GM23338 (cell line): Measurements from ENCODE around the gene SLC17A5. TPM values are rescaled to one million over a fixed set of nuclear protein-coding genes. Genes with fewer than 3 reads are reported as not detected.

Experiments
- ATAC-seq: fragments of 200-7000 bp; cut with Tn5 transposase; 3 replicates; pipeline ENCODE4 v1.9.1; 2020
- DNase-seq: peaks from one replicate; pipeline ENCODE4 v3.0.0-alpha.2; 2015; ENCODE audit warnings: low spot score
- H2AFZ ChIP-seq: fragments of 200-600 bp; sonication (generic); 2 replicates; pipeline ENCODE4 v1.8.0; 2016; ENCODE audit warnings: antibody characterized with exemption, mild to moderate bottlenecking, moderate library complexity
- H3F3A ChIP-seq: fragments of 200-600 bp; sonication (generic); replicated peaks from 2 replicates; pipeline ENCODE4 v1.8.0; 2017; ENCODE audit warnings: antibody characterized with exemption, mixed run types, low read depth
- H3K27ac ChIP-seq: fragments of 200-600 bp; sonication (generic); 2 replicates; pipeline ENCODE4 v1.6.1; 2016; ENCODE audit warnings: low read depth
- H3K27me3 ChIP-seq: fragments of 200-600 bp; sonication (generic); 2 replicates; pipeline ENCODE4 v1.8.0; 2016; ENCODE audit warnings: mild to moderate bottlenecking, mixed run types, moderate library complexity; ENCODE audit not compliant: insufficient read depth
- H3K36me3 ChIP-seq: fragments of 200-600 bp; sonication (generic); 2 replicates; pipeline ENCODE4 v1.8.0; 2016; ENCODE audit warnings: mild to moderate bottlenecking; ENCODE audit not compliant: insufficient read depth
- H3K4me1 ChIP-seq: fragments of 200-600 bp; sonication (generic); 2 replicates; pipeline ENCODE4 v1.8.0; 2016; ENCODE audit warnings: mild to moderate bottlenecking, moderate library complexity; ENCODE audit not compliant: insufficient read depth
- H3K4me2 ChIP-seq: fragments of 200-600 bp; sonication (generic); 2 replicates; pipeline ENCODE4 v1.7.1; 2017; ENCODE audit warnings: mixed run types
- H3K4me3 ChIP-seq: fragments of 200-600 bp; sonication (generic); 2 replicates; pipeline ENCODE4 v1.6.1; 2016; ENCODE audit warnings: mixed run types
- H3K79me2 ChIP-seq: fragments of 200-600 bp; sonication (generic); replicated peaks from 2 replicates; pipeline ENCODE4 v1.8.0; 2017; ENCODE audit warnings: mild to moderate bottlenecking; ENCODE audit not compliant: insufficient read depth
- H3K9me2 ChIP-seq: fragments of 200-600 bp; sonication (generic); 2 replicates; pipeline ENCODE4 v1.8.0; 2017; ENCODE audit not compliant: insufficient read depth
- H4K20me1 ChIP-seq: fragments of 200-600 bp; sonication (generic); replicated peaks from 2 replicates; pipeline ENCODE4 v1.8.0; 2017; ENCODE audit warnings: mild to moderate bottlenecking; ENCODE audit not compliant: insufficient read depth
- H3K27ac Mint-ChIP-seq: 2 replicates; pipeline ENCODE4 v1.8.0; 2020; ENCODE audit warnings: inconsistent platforms, mild to moderate bottlenecking, moderate library complexity, mixed read lengths
- H3K27me3 Mint-ChIP-seq: 3 replicates; pipeline ENCODE4 v1.8.0; 2022; ENCODE audit warnings: low read depth, mild to moderate bottlenecking, moderate library complexity, mixed read lengths, inconsistent platforms; ENCODE audit not compliant: insufficient read depth, poor library complexity
- H3K36me3 Mint-ChIP-seq: 3 replicates; pipeline ENCODE4 v1.8.0; 2021; ENCODE audit warnings: low read depth, mild to moderate bottlenecking, inconsistent platforms, moderate library complexity, mixed read lengths
- H3K4me1 Mint-ChIP-seq: 3 replicates; pipeline ENCODE4 v1.8.0; 2020; ENCODE audit warnings: mild to moderate bottlenecking, inconsistent platforms, mixed read lengths
- H3K4me3 Mint-ChIP-seq: 3 replicates; pipeline ENCODE4 v1.8.0; 2021; ENCODE audit warnings: moderate library complexity, mild to moderate bottlenecking, inconsistent platforms, mixed read lengths
- H3K9me3 Mint-ChIP-seq: 3 replicates; pipeline ENCODE4 v1.8.0; 2020; ENCODE audit warnings: moderate library complexity, mild to moderate bottlenecking, inconsistent platforms, mixed read lengths
- CREB1 ChIP-seq: fragments of 250-450 bp; sonication (Bioruptor Pico); IDR thresholded peaks from 2 replicates; pipeline ENCODE4 v1.5.0; 2020; ENCODE audit warnings: low read depth, mild to moderate bottlenecking, moderate library complexity
- CTCF ChIP-seq, 2 experiments: fragments of 200-600 bp in 1 of 2; sonication (generic) in 1 of 2; conservative IDR thresholded peaks; 2 replicates each; pipeline versions ENCODE4 v1.5.1 to v1.6.1; 2016 to 2017; ENCODE audit warnings: antibody characterized with exemption in 2 of 2, low read depth in 2 of 2, mild to moderate bottlenecking in 2 of 2, moderate library complexity in 1 of 2
- ETS1 ChIP-seq: IDR thresholded peaks from 2 replicates; pipeline ENCODE4 v1.6.1; 2016; ENCODE audit warnings: antibody characterized with exemption
- EZH2 ChIP-seq: fragments of 200-600 bp; sonication (generic); IDR thresholded peaks from one replicate; pipeline ENCODE4 v1.8.0; 2017; ENCODE audit warnings: antibody characterized with exemption, mild to moderate bottlenecking, low read depth; ENCODE audit not compliant: unreplicated experiment
- EZH2phosphoT487 ChIP-seq: fragments of 200-600 bp; sonication (generic); IDR thresholded peaks from one replicate; pipeline ENCODE4 v1.8.1; 2018; ENCODE audit warnings: antibody characterized with exemption; ENCODE audit not compliant: unreplicated experiment
- JUNB ChIP-seq: IDR thresholded peaks from one replicate; pipeline ENCODE4 v1.6.1; 2016; ENCODE audit warnings: antibody characterized with exemption; ENCODE audit not compliant: unreplicated experiment
- NANOG ChIP-seq: IDR thresholded peaks from 2 replicates; pipeline ENCODE4 v1.6.1; 2016; ENCODE audit warnings: antibody characterized with exemption, borderline replicate concordance
- POLR2AphosphoS5 ChIP-seq: IDR thresholded peaks from 2 replicates; pipeline ENCODE4 v1.6.1; 2016; ENCODE audit warnings: antibody characterized with exemption, low read depth
- REST ChIP-seq: IDR thresholded peaks from one replicate; pipeline ENCODE4 v1.6.1; 2018; ENCODE audit warnings: antibody characterized with exemption; ENCODE audit not compliant: unreplicated experiment
- STAT1 ChIP-seq: IDR thresholded peaks from one replicate; pipeline ENCODE4 v1.6.1; 2016; ENCODE audit warnings: antibody characterized with exemption; ENCODE audit not compliant: unreplicated experiment
- ZNF114 ChIP-seq: fragments of 250-450 bp; sonication (Bioruptor Pico); IDR thresholded peaks from 2 replicates; pipeline ENCODE4 v1.5.0; 2020; ENCODE audit warnings: mild to moderate bottlenecking, moderate library complexity
- ZNF331 ChIP-seq: fragments of 250-450 bp; sonication (Bioruptor Pico); IDR thresholded peaks from 2 replicates; pipeline ENCODE4 v1.5.0; 2020; ENCODE audit warnings: low read depth, mild to moderate bottlenecking, moderate library complexity
- ZNF462 ChIP-seq: fragments of 250-450 bp; sonication (Bioruptor Pico); IDR thresholded peaks from 2 replicates; pipeline ENCODE4 v1.5.0; 2020; ENCODE audit warnings: mild to moderate bottlenecking, moderate library complexity
- polyA plus RNA-seq: library from polyadenylated mRNA; unstranded; fragments of >200 nt; fragmentation: Nextera tagmentation; extraction: Ambion mirVana; gene quantifications from 2 replicates; pipeline ENCODE4 v1.2.1, GENCODE V29; 2016
- total RNA-seq: library from RNA; depleted of rRNA; stranded (reverse); fragments of >200 nt; shearing (Covaris generic); gene quantifications from 2 replicates; pipeline ENCODE4 v1.2.3, GENCODE V29; 2014

The SLC17A5 gene
- total and polyA plus RNA-seq, 2 experiments from 2014 or later, result 9.2 to 17.7 TPM

- no peaks in the 10 kb centered on the region for H3K36me3 ChIP-seq
- no peak overlapping the region for H3K4me2 ChIP-seq
- no peak overlapping the region for H3K4me3 ChIP-seq
- H3K27me3 Mint-ChIP-seq, result peaks cover 8% of the 10 kb centered on the region
- H3K27ac Mint-ChIP-seq, result no peak overlapping the region
- no peak for DNase-seq
- H3K4me1 Mint-ChIP-seq, result peaks cover 37% of the 10 kb centered on the region
- no peaks in the 10 kb centered on the region for H4K20me1 ChIP-seq
- no peaks in the 10 kb centered on the region; the same call in 2 of the 3 replicates for H3K9me3 Mint-ChIP-seq
- 0 out of 2 replicates have a peak, but pooled peaks cover 5% of the 10 kb centered on the region for H3K9me2 ChIP-seq
- 0 out of 2 replicates have a peak overlapping the region, but pooled peaks have one; percentile 0 for H2AFZ ChIP-seq
- no peaks in the 10 kb centered on the region for H3K27me3 ChIP-seq
- TF ChIP-seq ETS1 (no peak), ZNF462 (no peak), CTCF (conservative IDR thresholded peaks at IDR 0.05; ENCODE audit: low read depth in 2 of 2) (no peak), ZNF331 (CRISPR knock-in tag) (no peak), EZH2phosphoT487 (no peak), ZNF114 (CRISPR knock-in tag) (no peak), EZH2 (no peak), CREB1 (CRISPR knock-in tag) (no peak), POLR2AphosphoS5 (no peak), JUNB (no peak), REST (no peak), NANOG (no peak), STAT1 (no peak)
- no peak overlapping the region for H3K27ac ChIP-seq
- no peak overlapping the region for H3K4me3 Mint-ChIP-seq
- ATAC-seq, result no peak
- H3K4me1 ChIP-seq, result peaks cover 16% of the 10 kb centered on the region
- no peaks in the 10 kb centered on the region; the same call in 2 of the 3 replicates for H3K36me3 Mint-ChIP-seq
- H3K79me2 ChIP-seq, result no peaks in the 10 kb centered on the region
- H3F3A ChIP-seq, result no peaks in the 10 kb centered on the region
These were observed 93.5 kb downstream of the SLC17A5 start for GRCh38 chr6:73560182-73560732.
